T-helper 1 cell treated with Interleukin-12 subunit alpha and Interleukin-12 subunit beta and Interleukin-4 antibody, amounts not matched to agents 30 μg/mL and 1 μg/mL, for 36 hours (primary cell): ENCODE measurements around the gene ABHD11.
"Not testable (repeated sequence)": the region's sequence is repeated elsewhere in the genome, so short reads cannot be mapped to it uniquely, and the experiment has no call there.

Experiments
- H3K27ac Mint-ChIP-seq: one replicate; pipeline ENCODE4 v1.8.0; 2021; ENCODE audit warnings: mild to moderate bottlenecking, mixed read lengths
- H3K27me3 Mint-ChIP-seq: one replicate; pipeline ENCODE4 v1.8.0; 2021; ENCODE audit warnings: low read depth, mixed read lengths
- H3K36me3 Mint-ChIP-seq: one replicate; pipeline ENCODE4 v1.8.0; 2021; ENCODE audit warnings: low read depth, mixed read lengths
- H3K4me1 Mint-ChIP-seq: one replicate; pipeline ENCODE4 v1.8.0; 2021; ENCODE audit warnings: low read depth, mixed read lengths
- H3K4me3 Mint-ChIP-seq: one replicate; pipeline ENCODE4 v1.8.0; 2021; ENCODE audit warnings: mild to moderate bottlenecking, moderate library complexity, mixed read lengths
- H3K9me3 Mint-ChIP-seq: one replicate; pipeline ENCODE4 v1.8.0; 2021; ENCODE audit warnings: mixed read lengths

Gene ABHD11

DNA sequence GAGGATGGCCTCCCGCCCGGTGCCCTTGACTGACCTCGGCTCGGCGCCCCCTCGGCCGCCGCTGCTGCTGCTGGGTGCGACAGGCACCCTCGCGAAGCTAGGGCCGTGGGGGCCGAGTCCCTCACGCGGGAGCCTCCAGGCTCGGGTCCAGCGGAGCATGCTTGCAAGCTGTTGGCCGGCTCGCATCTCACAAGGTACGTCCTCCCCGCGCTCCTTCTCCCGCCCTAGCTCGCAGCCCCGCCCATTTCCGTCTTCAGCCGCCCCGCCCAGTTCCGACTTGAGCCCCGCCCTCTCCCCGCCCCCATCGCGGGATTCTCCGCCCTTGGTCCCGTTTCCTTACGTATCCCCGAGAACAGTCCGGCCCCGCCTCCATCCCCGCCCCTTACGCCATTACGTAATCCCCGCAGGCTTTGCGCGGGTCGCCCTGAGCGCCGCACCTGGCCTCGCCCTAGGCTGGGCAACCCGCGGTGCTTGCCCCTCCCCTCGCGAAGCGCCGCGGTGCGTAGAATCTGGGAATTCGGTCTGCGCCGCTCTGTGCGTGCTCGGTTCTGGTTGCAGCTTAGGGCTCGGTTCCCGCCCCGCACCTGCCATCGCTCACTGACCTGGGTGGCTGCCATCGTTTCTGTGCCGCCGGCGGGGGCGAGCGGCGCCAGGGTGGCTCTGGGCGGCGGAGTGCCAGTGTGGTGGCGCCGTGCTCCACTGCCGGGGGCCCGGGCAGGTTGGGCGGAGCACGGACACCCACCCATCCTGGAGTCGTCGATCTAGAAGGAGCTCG, at the start of gene ABHD11:
Gene ABHD11, minus strand, starts transcription at position 191 of the 775 bp plus-strand sequence. Its CDS starts 32 bp downstream, at position 159.
- peaks cover 15% of the 10 kb centered on the region for H3K4me1 Mint-ChIP-seq
- peak within 1 kb of the TSS; percentile 95 for H3K4me3 Mint-ChIP-seq
- peak within 1 kb of the TSS; percentile 96 for H3K27ac Mint-ChIP-seq
- H3K36me3 Mint-ChIP-seq = peaks cover 3% of the 10 kb centered on the region
- no peaks in the 10 kb centered on the region for H3K9me3 Mint-ChIP-seq
- H3K27me3 Mint-ChIP-seq = no peaks in the 10 kb centered on the region

GRCh38 chr7:73787786-73788048, 49.1 kb upstream of the ABHD11 start:
- H3K27me3 Mint-ChIP-seq, H3K27ac Mint-ChIP-seq, H3K9me3 Mint-ChIP-seq, H3K4me1 Mint-ChIP-seq, H3K36me3 Mint-ChIP-seq, H3K4me3 Mint-ChIP-seq: not testable (repeated sequence)

DNA sequence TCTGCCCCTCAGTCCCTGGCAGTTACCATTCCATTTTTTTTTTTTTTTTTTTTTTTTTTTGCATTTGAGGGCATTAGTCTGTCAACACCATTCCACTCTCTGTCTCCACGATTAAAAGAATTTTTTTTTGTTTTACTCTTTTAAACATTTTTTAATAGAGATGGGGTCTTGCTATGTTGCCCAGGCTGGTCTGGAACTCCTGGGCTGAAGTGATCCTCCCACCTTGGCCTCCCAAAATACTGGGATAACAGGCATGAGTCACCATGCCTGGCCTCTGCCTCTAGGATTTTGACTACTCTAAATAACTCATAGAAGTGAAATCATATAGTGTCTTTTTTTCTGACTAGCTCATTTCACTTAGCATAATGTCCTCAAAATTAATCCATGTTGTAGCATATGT, 48.0 kb upstream of the ABHD11 start:
- H3K27ac Mint-ChIP-seq = no peak overlapping the region
- no peaks in the 10 kb centered on the region for H3K27me3 Mint-ChIP-seq
- no peaks in the 10 kb centered on the region for H3K4me1 Mint-ChIP-seq
- no peaks in the 10 kb centered on the region for H3K9me3 Mint-ChIP-seq
- no peaks in the 10 kb centered on the region for H3K36me3 Mint-ChIP-seq
- H3K4me3 Mint-ChIP-seq = no peak overlapping the region

- H3K36me3 Mint-ChIP-seq = no peaks in the 10 kb centered on the region
- peaks cover 5% of the 10 kb centered on the region for H3K4me1 Mint-ChIP-seq
- H3K9me3 Mint-ChIP-seq = no peaks in the 10 kb centered on the region
- no peak overlapping the region for H3K27ac Mint-ChIP-seq
- peaks cover 7% of the 10 kb centered on the region for H3K27me3 Mint-ChIP-seq
- H3K4me3 Mint-ChIP-seq = no peak overlapping the region
Observed at GRCh38 chr7:73779517-73779916, 40.9 kb upstream of the ABHD11 start.

DNA sequence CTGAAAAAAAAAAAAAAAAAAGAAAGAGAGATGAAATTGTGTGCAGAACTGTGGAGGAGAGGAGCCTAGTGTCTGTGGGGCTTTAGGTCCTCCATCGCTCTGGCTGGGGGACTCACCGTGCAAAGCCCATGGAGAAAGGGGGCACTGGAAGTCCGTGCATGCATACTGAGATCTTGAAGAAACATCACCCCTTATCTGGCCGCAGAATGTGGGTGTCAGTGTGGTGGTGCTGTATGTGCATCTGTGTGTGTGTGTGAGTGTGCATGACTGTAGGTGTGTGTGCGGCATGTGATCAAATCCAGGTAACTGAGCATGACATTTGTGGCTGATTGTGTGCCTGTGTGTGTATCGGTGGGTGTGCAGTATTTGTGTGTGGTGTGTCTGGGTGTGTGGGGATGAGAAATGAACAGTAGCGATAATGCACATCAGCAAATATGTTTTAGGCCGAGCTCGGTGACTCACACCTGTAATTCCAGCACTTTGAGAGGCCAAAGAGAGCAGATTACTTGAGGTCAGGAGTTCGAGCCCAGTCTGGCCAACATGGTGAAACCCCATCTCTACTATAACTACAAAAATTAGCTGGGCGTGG, 40.3 kb upstream of the ABHD11 start:
- Mint-ChIP-seq H3K36me3 (no peaks in the 10 kb centered on the region), H3K9me3 (no peaks in the 10 kb centered on the region), H3K27me3 (peaks cover 7% of the 10 kb centered on the region), H3K27ac (no peak overlapping the region), H3K4me3 (no peak overlapping the region), H3K4me1 (peaks cover 5% of the 10 kb centered on the region)

DNA sequence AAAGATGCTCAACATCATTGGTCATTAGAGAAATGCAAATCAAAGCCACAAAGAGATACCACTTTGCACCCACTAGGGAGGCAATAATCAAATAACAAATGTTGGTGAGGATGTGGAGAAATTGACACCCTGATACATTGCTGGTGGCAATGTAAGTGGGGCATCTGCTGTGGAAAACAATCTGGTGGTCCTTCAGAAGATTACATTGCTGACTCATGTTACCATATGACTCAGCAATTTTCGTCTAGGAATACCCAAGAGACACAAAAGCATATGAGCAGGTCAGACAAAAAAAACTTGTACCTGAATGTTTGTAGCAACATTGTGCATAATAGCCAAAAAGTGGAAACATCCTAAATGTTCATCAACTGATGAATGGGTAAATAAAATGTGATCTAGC, 36.3 kb upstream of the ABHD11 start:
- no peaks in the 10 kb centered on the region for H3K9me3 Mint-ChIP-seq
- H3K4me3 Mint-ChIP-seq = no peak overlapping the region
- H3K36me3 Mint-ChIP-seq = no peaks in the 10 kb centered on the region
- peaks cover 5% of the 10 kb centered on the region for H3K4me1 Mint-ChIP-seq
- H3K27ac Mint-ChIP-seq = no peak overlapping the region
- H3K27me3 Mint-ChIP-seq = peaks cover 26% of the 10 kb centered on the region

GRCh38 chr7:73773700-73774517, 35.3 kb upstream of the ABHD11 start:
- Mint-ChIP-seq H3K27ac (no peak overlapping the region), H3K4me1 (peaks cover 5% of the 10 kb centered on the region), H3K36me3 (no peaks in the 10 kb centered on the region), H3K9me3 (no peaks in the 10 kb centered on the region), H3K27me3 (peaks cover 26% of the 10 kb centered on the region), H3K4me3 (no peak overlapping the region)

DNA sequence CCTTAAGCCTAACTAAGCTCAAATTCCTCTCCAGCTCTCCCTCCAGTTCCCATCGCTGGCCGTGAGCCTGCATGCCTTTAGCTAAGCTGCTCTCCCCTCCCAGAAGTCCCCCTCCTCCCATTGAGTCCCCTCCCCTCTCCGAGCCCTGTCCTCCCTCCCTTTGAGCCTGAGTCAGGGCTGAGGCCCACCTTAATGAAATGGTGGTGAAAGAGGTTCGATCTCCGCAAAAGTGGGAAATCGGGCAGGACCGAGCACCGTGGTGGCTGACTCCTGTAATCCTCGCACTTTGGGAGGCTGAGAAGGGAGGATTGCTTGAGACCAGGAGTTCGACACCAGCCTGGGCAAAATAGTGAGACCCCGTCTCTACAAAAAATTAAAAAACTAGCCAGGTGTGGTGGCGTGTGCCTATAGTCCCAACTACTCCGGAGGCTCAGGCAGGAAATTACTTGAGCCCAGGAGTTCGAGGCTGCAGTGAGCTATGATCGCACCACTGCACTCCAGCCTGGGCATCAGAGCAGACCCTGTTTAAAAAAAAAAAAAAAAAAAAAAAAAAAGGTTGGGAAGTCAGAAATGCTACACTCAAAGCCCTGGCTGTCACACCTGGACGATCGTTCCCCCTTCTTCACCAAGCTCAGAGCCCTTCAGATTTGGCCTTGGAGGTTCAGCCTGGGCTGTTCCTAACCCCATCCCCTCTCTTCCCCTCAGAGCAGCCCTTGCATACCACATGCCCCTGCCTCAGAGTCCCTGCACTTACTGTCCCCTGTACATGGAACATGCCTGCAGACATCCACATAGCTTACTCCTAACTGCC, 32.5 kb upstream of the ABHD11 start:
- no peaks in the 10 kb centered on the region for H3K9me3 Mint-ChIP-seq
- H3K36me3 Mint-ChIP-seq = no peaks in the 10 kb centered on the region
- H3K4me1 Mint-ChIP-seq = peaks cover 5% of the 10 kb centered on the region
- no peak overlapping the region for H3K27ac Mint-ChIP-seq
- peaks cover 39% of the 10 kb centered on the region for H3K27me3 Mint-ChIP-seq
- no peak overlapping the region for H3K4me3 Mint-ChIP-seq

DNA sequence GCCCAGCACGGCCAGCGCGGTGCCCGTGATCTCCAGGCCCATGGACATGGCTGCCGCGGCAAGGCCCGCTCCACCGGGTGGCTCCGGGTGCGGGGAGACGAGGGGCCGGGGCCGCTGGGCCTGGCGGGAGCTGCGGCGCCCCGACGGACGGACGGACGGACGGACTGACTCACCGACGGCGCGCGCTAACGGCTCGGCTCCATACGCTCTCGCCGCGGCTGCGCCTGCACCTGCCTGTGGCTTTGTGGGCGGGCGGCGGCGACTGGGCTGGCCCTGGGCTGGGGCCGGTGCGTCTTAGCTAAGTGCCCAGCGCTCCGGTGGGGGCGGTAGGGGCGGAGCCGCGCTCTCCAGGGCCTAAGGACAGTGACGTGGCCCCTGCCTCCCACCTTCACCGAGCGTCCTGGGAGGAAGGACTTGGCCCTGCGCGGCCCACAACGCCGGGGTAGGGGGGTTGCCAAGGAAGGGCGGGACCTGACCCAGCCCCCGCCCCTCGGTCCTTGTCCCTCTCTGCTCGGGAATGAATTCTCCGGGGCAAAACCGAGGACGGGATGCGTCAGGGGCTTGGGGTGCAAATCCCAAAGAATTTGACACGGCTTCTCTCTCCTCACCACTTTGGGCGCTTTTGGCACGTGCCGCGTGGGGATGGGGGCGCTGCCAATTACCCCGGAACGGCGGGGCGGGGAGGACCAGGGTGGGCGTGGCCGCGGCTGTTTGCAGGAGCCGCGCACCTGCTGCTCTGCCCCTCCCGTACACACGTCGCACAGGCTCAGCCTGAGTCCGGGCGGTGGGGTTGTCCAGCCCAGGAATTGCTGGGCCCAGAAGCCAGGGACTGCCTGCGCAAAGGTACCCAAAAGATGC, 31.6 kb upstream of the ABHD11 start, which contains the start of gene CLDN3:
Gene CLDN3, minus strand, starts transcription at position 269 of the 858 bp plus-strand sequence. Its CDS starts 221 bp downstream, at position 48.
- peaks cover 39% of the 10 kb centered on the region for H3K27me3 Mint-ChIP-seq
- H3K4me3 Mint-ChIP-seq = no peak within 1 kb of the TSS
- no peaks in the 10 kb centered on the region for H3K36me3 Mint-ChIP-seq

DNA sequence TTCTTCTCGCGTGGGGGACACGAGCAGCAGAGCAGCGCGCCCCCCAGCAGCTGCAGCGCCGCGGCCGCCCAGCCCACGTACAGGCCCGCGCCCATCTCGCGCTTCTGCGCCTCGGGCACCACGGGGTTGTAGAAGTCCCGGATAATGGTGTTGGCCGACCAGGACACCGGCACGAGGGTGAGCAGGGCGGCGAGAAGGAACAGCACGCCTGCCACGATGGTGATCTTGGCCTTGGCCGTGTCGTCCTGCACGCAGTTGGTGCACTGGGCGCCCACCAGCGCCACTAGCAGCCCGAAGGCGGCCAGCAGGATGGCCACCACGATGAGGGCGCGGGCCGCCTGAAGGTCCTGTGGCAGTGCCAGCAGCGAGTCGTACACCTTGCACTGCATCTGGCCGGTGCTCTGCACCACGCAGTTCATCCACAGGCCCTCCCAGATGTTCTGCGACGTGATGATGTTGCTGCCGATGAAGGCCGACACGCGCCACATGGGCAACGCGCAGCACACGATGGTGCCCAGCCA, 30.9 kb upstream of the ABHD11 start:
- H3K27me3 Mint-ChIP-seq = peaks cover 34% of the 10 kb centered on the region
- no peak overlapping the region for H3K27ac Mint-ChIP-seq
- H3K9me3 Mint-ChIP-seq = no peaks in the 10 kb centered on the region
- H3K36me3 Mint-ChIP-seq = no peaks in the 10 kb centered on the region
- no peaks in the 10 kb centered on the region for H3K4me1 Mint-ChIP-seq
- H3K4me3 Mint-ChIP-seq = no peak overlapping the region

More for the DNA sequence above, 31.6 kb upstream of the ABHD11 start, which contains the start of gene CLDN3:
- Mint-ChIP-seq H3K27ac (no peak within 1 kb of the TSS), H3K9me3 (no peaks in the 10 kb centered on the region), H3K4me1 (peaks cover 5% of the 10 kb centered on the region)

- Mint-ChIP-seq H3K4me1 (no peaks in the 10 kb centered on the region), H3K27ac (no peak overlapping the region), H3K36me3 (no peaks in the 10 kb centered on the region), H3K4me3 (no peak overlapping the region), H3K27me3 (peaks cover 34% of the 10 kb centered on the region), H3K9me3 (no peaks in the 10 kb centered on the region)
Observed at GRCh38 chr7:73768641-73769480, 30.3 kb upstream of the ABHD11 start.

- no peak overlapping the region for H3K27ac Mint-ChIP-seq
- peaks cover 27% of the 10 kb centered on the region for H3K27me3 Mint-ChIP-seq
- H3K4me1 Mint-ChIP-seq = no peaks in the 10 kb centered on the region
- no peaks in the 10 kb centered on the region for H3K9me3 Mint-ChIP-seq
- no peak overlapping the region for H3K4me3 Mint-ChIP-seq
- H3K36me3 Mint-ChIP-seq = no peaks in the 10 kb centered on the region
Observed at GRCh38 chr7:73766556-73767229, 28.1 kb upstream of the ABHD11 start.
